Trophoblast cell (in vitro differentiated cells and primary cell): ENCODE measurements around the gene ZDHHC14.

Experiments
- DNase-seq, 2 donors: peaks; one replicate each; pipeline ENCODE4 v3.0.0-alpha.2; 2016
- H2AFZ ChIP-seq: 2 replicates; pipeline ENCODE4 v1.6.1; 2013; ENCODE audit warnings: low read length, moderate library complexity, mild to moderate bottlenecking; ENCODE audit not compliant: insufficient read depth, poor library complexity
- H2AK5ac ChIP-seq: 2 replicates; pipeline ENCODE4 v1.6.1; 2013; ENCODE audit warnings: mild to moderate bottlenecking, low read length
- H2BK120ac ChIP-seq: 2 replicates; pipeline ENCODE4 v1.6.1; 2013; ENCODE audit warnings: low read length, mild to moderate bottlenecking, moderate library complexity; ENCODE audit not compliant: insufficient read depth, poor library complexity
- H2BK12ac ChIP-seq: 2 replicates; pipeline ENCODE4 v1.6.1; 2013; ENCODE audit warnings: mild to moderate bottlenecking, low read length, moderate library complexity
- H2BK5ac ChIP-seq: 2 replicates; pipeline ENCODE4 v1.6.1; 2013; ENCODE audit warnings: low read length, low read depth, moderate library complexity, mild to moderate bottlenecking; ENCODE audit not compliant: poor library complexity
- H3K14ac ChIP-seq: 2 replicates; pipeline ENCODE4 v1.6.1; 2013; ENCODE audit warnings: mild to moderate bottlenecking, low read length
- H3K18ac ChIP-seq: 2 replicates; pipeline ENCODE4 v1.6.1; 2013; ENCODE audit warnings: mild to moderate bottlenecking, low read length
- H3K23ac ChIP-seq: 2 replicates; pipeline ENCODE4 v1.6.1; 2013; ENCODE audit warnings: low read length
- H3K27ac ChIP-seq: 2 replicates; pipeline ENCODE4 v1.5.1; 2013; ENCODE audit warnings: low read depth, mild to moderate bottlenecking, inconsistent platforms, low read length, moderate library complexity
- H3K27me3 ChIP-seq: 2 replicates; pipeline ENCODE4 v1.6.1; 2013; ENCODE audit warnings: inconsistent platforms, mild to moderate bottlenecking, low read length, moderate library complexity; ENCODE audit not compliant: insufficient read depth
- H3K36me3 ChIP-seq, 2 experiments: 1 replicate in 1 of 2; 2 replicates in 1 of 2; pipeline ENCODE4 v1.6.1; 2013; ENCODE audit warnings: low read length in 2 of 2, mild to moderate bottlenecking in 2 of 2, moderate library complexity in 1 of 2; ENCODE audit not compliant: insufficient read depth in 2 of 2, control insufficient read depth in 1 of 2
- H3K4ac ChIP-seq: 2 replicates; pipeline ENCODE4 v1.6.1; 2013; ENCODE audit warnings: low read depth, mild to moderate bottlenecking, low read length, moderate library complexity
- H3K4me1 ChIP-seq, 2 experiments: 1 replicate in 1 of 2; 2 replicates in 1 of 2; pipeline ENCODE4 v1.6.1; 2013; ENCODE audit warnings: low read length in 2 of 2, mild to moderate bottlenecking in 2 of 2, moderate library complexity in 1 of 2; ENCODE audit not compliant: insufficient read depth in 2 of 2, control insufficient read depth in 1 of 2
- H3K4me2 ChIP-seq: 2 replicates; pipeline ENCODE4 v1.6.1; 2013; ENCODE audit warnings: inconsistent platforms, mild to moderate bottlenecking, low read length, moderate library complexity
- H3K4me3 ChIP-seq: 2 replicates; pipeline ENCODE4 v1.5.1; 2013; ENCODE audit warnings: mild to moderate bottlenecking, low read depth, low read length, inconsistent platforms
- H3K79me1 ChIP-seq: one replicate; pipeline ENCODE4 v1.6.1; 2013; ENCODE audit warnings: low read length
- H3K79me2 ChIP-seq: 2 replicates; pipeline ENCODE4 v1.6.1; 2013; ENCODE audit warnings: low read length, mild to moderate bottlenecking; ENCODE audit not compliant: control insufficient read depth, insufficient read depth, poor library complexity
- H3K9ac ChIP-seq: 2 replicates; pipeline ENCODE4 v1.6.1; 2013; ENCODE audit warnings: mild to moderate bottlenecking, low read length
- H3K9me3 ChIP-seq: 2 replicates; pipeline ENCODE4 v1.6.1; 2013; ENCODE audit warnings: low read depth, mild to moderate bottlenecking, control low read depth, inconsistent platforms, low read length; ENCODE audit not compliant: insufficient read depth
- H4K12ac ChIP-seq: 2 replicates; pipeline ENCODE4 v1.6.1; 2013; ENCODE audit warnings: low read depth, mild to moderate bottlenecking, low read length, moderate library complexity
- H4K8ac ChIP-seq: 2 replicates; pipeline ENCODE4 v1.6.1; 2013; ENCODE audit warnings: low read depth, mild to moderate bottlenecking, low read length, moderate library complexity
- H4K91ac ChIP-seq: one replicate; pipeline ENCODE4 v1.6.1; 2013; ENCODE audit warnings: low read depth, mild to moderate bottlenecking, low read length, moderate library complexity
- WGBS: extraction: QIAGEN DNeasy Blood & Tissue Kit; methylation state at CpG from one replicate; pipeline ENCODE4 v1.1.7; 2013; ENCODE audit warnings: missing lambda C conversion rate; ENCODE audit not compliant: insufficient read length, insufficient coverage; ENCODE audit errors: extremely low coverage; 5-methylcytosine and 5-hydroxymethylcytosine counted together

The ZDHHC14 gene

GRCh38 chr6:157570104-157570503, 189.1 kb downstream of the ZDHHC14 start:
- no peak overlapping the region for H2BK12ac ChIP-seq
- no peak overlapping the region for H2BK5ac ChIP-seq
- no peak overlapping the region for H4K12ac ChIP-seq
- H3K27ac ChIP-seq = no peak overlapping the region
- H3K9me3 ChIP-seq = peaks cover 1% of the 10 kb centered on the region
- no peaks in the 10 kb centered on the region for H3K27me3 ChIP-seq
- no peak overlapping the region for H3K14ac ChIP-seq
- no CpG with 5 or more reads among the region's 4 CpGs for WGBS
- no peak overlapping the region for H2AFZ ChIP-seq
- H4K8ac ChIP-seq = no peak overlapping the region
- no peak overlapping the region for H3K9ac ChIP-seq
- no peak overlapping the region for H3K4ac ChIP-seq
- no peak for DNase-seq
- no peaks in the 10 kb centered on the region for H3K79me1 ChIP-seq
- no peak overlapping the region for H3K4me2 ChIP-seq
- peaks cover 0 to 3% of the 10 kb centered on the region in 2 experiments for H3K4me1 ChIP-seq
- H3K36me3 ChIP-seq = no peaks in the 10 kb centered on the region
- H2BK120ac ChIP-seq = no peak overlapping the region
- no peak overlapping the region for H3K4me3 ChIP-seq
- no peaks in the 10 kb centered on the region for H3K79me2 ChIP-seq
- no peak overlapping the region for H3K18ac ChIP-seq
- no peak overlapping the region for H2AK5ac ChIP-seq
- H4K91ac ChIP-seq = no peak overlapping the region
- no peak overlapping the region for H3K23ac ChIP-seq

- Histone ChIP-seq H3K36me3 (no peaks in the 10 kb centered on the region), H2BK5ac (no peak overlapping the region), H3K4me2 (no peak overlapping the region), H2BK120ac (no peak overlapping the region), H3K79me2 (no peaks in the 10 kb centered on the region), H2BK12ac (no peak overlapping the region), H4K91ac (no peak overlapping the region), H2AK5ac (no peak overlapping the region), H2AFZ (no peak overlapping the region), H3K9ac (no peak overlapping the region), H4K12ac (no peak overlapping the region), H3K9me3 (peaks cover 1% of the 10 kb centered on the region), H3K4me3 (no peak overlapping the region), H3K14ac (no peak overlapping the region), H3K23ac (no peak overlapping the region), H4K8ac (no peak overlapping the region), H3K79me1 (no peaks in the 10 kb centered on the region), H3K27ac (no peak overlapping the region), H3K4me1 (peaks cover 0 to 3% of the 10 kb centered on the region in 2 experiments), H3K4ac (no peak overlapping the region), H3K27me3 (no peaks in the 10 kb centered on the region), H3K18ac (no peak overlapping the region)
- DNase-seq = no peak
These were observed 189.8 kb downstream of the ZDHHC14 start for GRCh38 chr6:157570752-157571151.

GRCh38 chr6:157571269-157571668, 190.3 kb downstream of the ZDHHC14 start:
- Histone ChIP-seq H2BK5ac (no peak overlapping the region), H4K12ac (no peak overlapping the region), H3K4me1 (peaks cover 0 to 3% of the 10 kb centered on the region in 2 experiments), H3K4ac (no peak overlapping the region), H3K79me2 (no peaks in the 10 kb centered on the region), H2AK5ac (no peak overlapping the region), H3K18ac (no peak overlapping the region), H3K79me1 (no peaks in the 10 kb centered on the region), H3K27ac (no peak overlapping the region), H2AFZ (no peak overlapping the region), H2BK120ac (no peak overlapping the region), H4K8ac (no peak overlapping the region), H3K4me2 (no peak overlapping the region), H2BK12ac (no peak overlapping the region), H4K91ac (no peak overlapping the region), H3K9me3 (peaks cover 1% of the 10 kb centered on the region), H3K14ac (no peak overlapping the region), H3K23ac (no peak overlapping the region), H3K27me3 (no peaks in the 10 kb centered on the region), H3K9ac (no peak overlapping the region), H3K36me3 (no peaks in the 10 kb centered on the region), H3K4me3 (no peak overlapping the region)
- no CpG with 5 or more reads among the region's 4 CpGs for WGBS
- DNase-seq = no peak

- WGBS = no CpG with 5 or more reads among the region's 5 CpGs
These were observed 191.0 kb downstream of the ZDHHC14 start for GRCh38 chr6:157571950-157572349.

More at GRCh38 chr6:157571950-157572349, 191.0 kb downstream of the ZDHHC14 start:
- no peak overlapping the region for H3K18ac ChIP-seq
- H3K4me1 ChIP-seq = peaks cover 0 to 3% of the 10 kb centered on the region in 2 experiments
- H2AFZ ChIP-seq = no peak overlapping the region
- no peaks in the 10 kb centered on the region for H3K27me3 ChIP-seq
- H2BK12ac ChIP-seq = no peak overlapping the region
- no peak overlapping the region for H3K9ac ChIP-seq
- no peak overlapping the region for H3K4me2 ChIP-seq
- H3K36me3 ChIP-seq = no peaks in the 10 kb centered on the region
- no peak overlapping the region for H3K14ac ChIP-seq
- no peak overlapping the region for H4K8ac ChIP-seq
- H2BK5ac ChIP-seq = no peak overlapping the region
- H4K12ac ChIP-seq = no peak overlapping the region
- H3K79me1 ChIP-seq = no peaks in the 10 kb centered on the region
- no peaks in the 10 kb centered on the region for H3K79me2 ChIP-seq
- no peak overlapping the region for H2BK120ac ChIP-seq
- peaks cover 1% of the 10 kb centered on the region for H3K9me3 ChIP-seq
- no peak for DNase-seq
- no peak overlapping the region for H4K91ac ChIP-seq
- no peak overlapping the region for H3K23ac ChIP-seq
- no peak overlapping the region for H3K4me3 ChIP-seq
- no peak overlapping the region for H2AK5ac ChIP-seq
- no peak overlapping the region for H3K27ac ChIP-seq
- H3K4ac ChIP-seq = no peak overlapping the region
